ENCODE results near the gene MAD1L1. TPM values are rescaled to one million over a fixed set of nuclear protein-coding genes. Genes with fewer than 3 reads are reported as not detected.

MAD1L1 gene
- total RNA-seq, 1 experiment from 2014 or later: 38.5 TPM

- Histone ChIP-seq H3K36me3 (ENCODE audit: control insufficient read depth in 1 of 2, insufficient read depth in 2 of 2, low read length in 2 of 2) (peaks cover 8 to 33% of the 10 kb centered on the region in 2 experiments; a peak in 3 of 4 replicates), H3K4me1 (ENCODE audit: control insufficient read depth in 1 of 2, insufficient read depth in 2 of 2, low read length in 2 of 2) (peaks cover 11 to 22% of the 10 kb centered on the region in 2 experiments), H4K20me1 (ENCODE audit: insufficient read depth) (no peaks in the 10 kb centered on the region), H3K27ac (ENCODE audit: low read depth, low read length) (no peak overlapping the region), H2AFZ (ENCODE audit: low read depth, low read length, poor library complexity, severe bottlenecking) (no peak overlapping the region), H3K9ac (ENCODE audit: low read length) (no peak overlapping the region), H3K9me2 (ENCODE audit: insufficient read depth) (no peaks in the 10 kb centered on the region), H3K4me3 (replicated peaks in 1 of 2; ENCODE audit: low read depth in 1 of 2, low read length in 2 of 2) (no peak overlapping the region), H3K79me2 (ENCODE audit: insufficient read depth, low read length) (peaks cover 77% of the 10 kb centered on the region), H3K9me3 (ENCODE audit: control insufficient read depth in 1 of 2, insufficient read depth in 1 of 2, low read depth in 1 of 2, low read length in 2 of 2) (no peaks in the 10 kb centered on the region), H3K4me2 (ENCODE audit: low read length) (no peak overlapping the region), H3K27me3 (ENCODE audit: insufficient read depth, low read length) (no peaks in the 10 kb centered on the region)
- ChIA-PET RAD21 (ENCODE audit: low non-redundant PET in 1 of 2, low total read pairs in 2 of 2, uncharacterized antibody in 2 of 2, unreplicated experiment in 2 of 2) (no interaction called here), CTCF (no interaction called here), POLR2A (no interaction called here)
- no peak for DNase-seq (ENCODE audit: low read depth, low spot score)
- intact Hi-C loops (cut with micrococcal nuclease): no loop called here
- TF ChIP-seq ZFX (IDR thresholded peaks at IDR 0.05) (no peak), SRF (IDR thresholded peaks at IDR 0.05; ENCODE audit: low read depth) (no peak), EGR1 (IDR thresholded peaks at IDR 0.05; ENCODE audit: low read depth) (no peak), SP1 (IDR thresholded peaks at IDR 0.05; ENCODE audit: low read depth) (no peak), RAD21 (IDR thresholded peaks at IDR 0.05; ENCODE audit: low read depth) (no peak), JUND (IDR thresholded peaks at IDR 0.05) (no peak), CTCF (IDR thresholded peaks at IDR 0.05 in 2 of 3, conservative IDR thresholded peaks at IDR 0.05 in 1 of 3; ENCODE audit: borderline replicate concordance in 1 of 3, insufficient read depth in 1 of 3, low read depth in 2 of 3, low read length in 2 of 3) (no peak), ATF3 (IDR thresholded peaks at IDR 0.05) (no peak), SIN3A (IDR thresholded peaks at IDR 0.05; ENCODE audit: low read depth) (no peak), EZH2 (IDR thresholded peaks at IDR 0.05) (no peak), REST (IDR thresholded peaks at IDR 0.05; ENCODE audit: low read depth) (no peak), TCF7L2 (IDR thresholded peaks at IDR 0.05; ENCODE audit: borderline replicate concordance, extremely low read depth, insufficient read depth, insufficient read length) (no peak), POLR2AphosphoS5 (IDR thresholded peaks at IDR 0.05; ENCODE audit: low read depth, low read length) (no peak), ZBTB33 (IDR thresholded peaks at IDR 0.05; ENCODE audit: extremely low read depth, insufficient replicate concordance, low read length) (no peak)
- ATAC-seq: no peak
- BruUV-seq (replicated peaks): no TSS peak
Observed at GRCh38 chr7:2230226-2230625, 2.5 kb downstream of the MAD1L1 start.
